Glutamatergic neuron (in vitro differentiated cells): ENCODE measurements around the gene ARHGAP1. TPM values are rescaled to one million over a fixed set of nuclear protein-coding genes. Genes with fewer than 3 reads are reported as not detected.
A peak's percentile ranks its signal among the peaks of the same experiment; 100 is the strongest.
"Not testable (repeated sequence)": the region's sequence is repeated elsewhere in the genome, so short reads cannot be mapped to it uniquely, and the experiment has no call there.

Experiments
- DNase-seq: peaks from one replicate; pipeline ENCODE4 v3.0.0; 2022
- H3K27ac Mint-ChIP-seq: one replicate; pipeline ENCODE4 v1.8.0; 2020; ENCODE audit warnings: mild to moderate bottlenecking, mixed read lengths, inconsistent platforms; ENCODE audit not compliant: unreplicated experiment
- H3K27me3 Mint-ChIP-seq: one replicate; pipeline ENCODE4 v1.8.0; 2020; ENCODE audit warnings: mild to moderate bottlenecking, moderate library complexity, mixed read lengths, inconsistent platforms; ENCODE audit not compliant: unreplicated experiment
- H3K36me3 Mint-ChIP-seq: one replicate; pipeline ENCODE4 v1.8.0; 2020; ENCODE audit warnings: mild to moderate bottlenecking, mixed read lengths, inconsistent platforms; ENCODE audit not compliant: unreplicated experiment
- H3K4me1 Mint-ChIP-seq: one replicate; pipeline ENCODE4 v1.8.0; 2020; ENCODE audit warnings: mild to moderate bottlenecking, low read depth, mixed read lengths, inconsistent platforms; ENCODE audit not compliant: unreplicated experiment
- H3K4me3 Mint-ChIP-seq: one replicate; pipeline ENCODE4 v1.8.0; 2020; ENCODE audit warnings: mild to moderate bottlenecking, mixed read lengths, inconsistent platforms; ENCODE audit not compliant: unreplicated experiment
- H3K9me3 Mint-ChIP-seq: one replicate; pipeline ENCODE4 v1.8.0; 2020; ENCODE audit warnings: mild to moderate bottlenecking, moderate library complexity, mixed read lengths, inconsistent platforms; ENCODE audit not compliant: unreplicated experiment
- total RNA-seq: library from RNA; stranded (reverse); fragmentation: NEBNext Ultra II Directional; extraction: Animal tissue kit (Norgen Biotek cat#: 25700); gene quantifications from one replicate; pipeline ENCODE4 v1.2.1, GENCODE V29; 2021; ENCODE audit not compliant: unreplicated experiment
- TF ChIP-seq, protein P1 (sequence below): fragments of 200-600 bp; sonication (generic); IDR thresholded peaks from one replicate; pipeline ENCODE4 v1.5.0; 2021; ENCODE audit not compliant: partially characterized antibody, unreplicated experiment

Gene ARHGAP1
- total RNA-seq, 1 donor from 2014 or later: 38.4 TPM

DNA sequence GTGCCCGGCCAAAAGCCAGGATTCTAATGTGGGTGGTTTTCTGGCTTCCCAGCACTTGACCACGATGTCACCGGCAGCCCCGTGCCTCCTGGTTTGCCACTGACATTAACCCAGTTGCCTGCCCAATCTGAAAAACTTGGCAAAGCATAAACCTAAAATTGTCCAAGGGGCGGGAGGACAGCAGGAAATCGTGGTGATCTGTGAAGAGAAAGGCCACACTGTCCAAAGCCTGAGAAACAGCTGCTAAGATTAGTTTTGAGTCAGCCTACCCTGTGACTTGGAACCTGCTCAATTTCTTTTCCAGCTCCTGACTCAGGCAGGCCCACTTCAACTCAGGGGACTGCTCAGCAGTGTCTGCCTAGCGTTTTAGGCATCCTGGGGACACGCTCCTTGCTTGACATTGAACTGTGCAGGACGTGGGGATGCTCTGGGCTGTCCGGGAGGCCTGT, 10.4 kb upstream of the ARHGAP1 start:
- Mint-ChIP-seq H3K27ac (no peak overlapping the region), H3K27me3 (no peaks in the 10 kb centered on the region), H3K4me1 (no peaks in the 10 kb centered on the region), H3K9me3 (peaks cover 3% of the 10 kb centered on the region), H3K36me3 (no peaks in the 10 kb centered on the region), H3K4me3 (no peak overlapping the region)
- no peak for DNase-seq
- TF ChIP-seq, protein P1, sequence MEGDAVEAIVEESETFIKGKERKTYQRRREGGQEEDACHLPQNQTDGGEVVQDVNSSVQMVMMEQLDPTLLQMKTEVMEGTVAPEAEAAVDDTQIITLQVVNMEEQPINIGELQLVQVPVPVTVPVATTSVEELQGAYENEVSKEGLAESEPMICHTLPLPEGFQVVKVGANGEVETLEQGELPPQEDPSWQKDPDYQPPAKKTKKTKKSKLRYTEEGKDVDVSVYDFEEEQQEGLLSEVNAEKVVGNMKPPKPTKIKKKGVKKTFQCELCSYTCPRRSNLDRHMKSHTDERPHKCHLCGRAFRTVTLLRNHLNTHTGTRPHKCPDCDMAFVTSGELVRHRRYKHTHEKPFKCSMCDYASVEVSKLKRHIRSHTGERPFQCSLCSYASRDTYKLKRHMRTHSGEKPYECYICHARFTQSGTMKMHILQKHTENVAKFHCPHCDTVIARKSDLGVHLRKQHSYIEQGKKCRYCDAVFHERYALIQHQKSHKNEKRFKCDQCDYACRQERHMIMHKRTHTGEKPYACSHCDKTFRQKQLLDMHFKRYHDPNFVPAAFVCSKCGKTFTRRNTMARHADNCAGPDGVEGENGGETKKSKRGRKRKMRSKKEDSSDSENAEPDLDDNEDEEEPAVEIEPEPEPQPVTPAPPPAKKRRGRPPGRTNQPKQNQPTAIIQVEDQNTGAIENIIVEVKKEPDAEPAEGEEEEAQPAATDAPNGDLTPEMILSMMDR: no peak

DNA sequence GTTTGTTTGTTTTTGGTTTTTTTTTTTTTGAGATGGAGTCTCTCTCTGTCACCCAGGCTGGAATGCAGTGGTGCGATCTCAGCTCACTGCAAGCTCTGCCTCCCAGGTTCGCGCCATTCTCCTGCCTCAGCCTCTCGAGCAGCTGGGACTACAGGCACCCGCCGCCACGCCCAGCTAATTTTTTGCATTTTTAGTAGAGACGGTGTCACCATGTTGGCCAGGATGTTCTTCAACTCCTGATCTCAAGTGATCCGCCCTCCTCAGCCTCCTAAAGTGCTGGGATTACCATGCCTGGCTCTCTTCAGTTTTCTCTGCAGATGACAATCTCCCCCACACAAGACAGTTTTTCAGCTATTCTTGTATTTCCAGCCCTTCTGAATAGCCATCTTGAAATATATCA, 8.9 kb upstream of the ARHGAP1 start:
- H3K27ac Mint-ChIP-seq, H3K27me3 Mint-ChIP-seq, H3K4me1 Mint-ChIP-seq, H3K36me3 Mint-ChIP-seq, H3K9me3 Mint-ChIP-seq, DNase-seq: not testable (repeated sequence)
- peak overlapping the region; percentile 14 for H3K4me3 Mint-ChIP-seq

- Mint-ChIP-seq H3K27ac (no peak overlapping the region), H3K9me3 (peaks cover 6% of the 10 kb centered on the region), H3K4me1 (no peaks in the 10 kb centered on the region), H3K27me3 (no peaks in the 10 kb centered on the region), H3K4me3 (no peak overlapping the region), H3K36me3 (no peaks in the 10 kb centered on the region)
- DNase-seq: no peak
- TF ChIP-seq, protein P1: no peak
These were observed 6.5 kb upstream of the ARHGAP1 start for GRCh38 chr11:46706886-46707285.

DNA sequence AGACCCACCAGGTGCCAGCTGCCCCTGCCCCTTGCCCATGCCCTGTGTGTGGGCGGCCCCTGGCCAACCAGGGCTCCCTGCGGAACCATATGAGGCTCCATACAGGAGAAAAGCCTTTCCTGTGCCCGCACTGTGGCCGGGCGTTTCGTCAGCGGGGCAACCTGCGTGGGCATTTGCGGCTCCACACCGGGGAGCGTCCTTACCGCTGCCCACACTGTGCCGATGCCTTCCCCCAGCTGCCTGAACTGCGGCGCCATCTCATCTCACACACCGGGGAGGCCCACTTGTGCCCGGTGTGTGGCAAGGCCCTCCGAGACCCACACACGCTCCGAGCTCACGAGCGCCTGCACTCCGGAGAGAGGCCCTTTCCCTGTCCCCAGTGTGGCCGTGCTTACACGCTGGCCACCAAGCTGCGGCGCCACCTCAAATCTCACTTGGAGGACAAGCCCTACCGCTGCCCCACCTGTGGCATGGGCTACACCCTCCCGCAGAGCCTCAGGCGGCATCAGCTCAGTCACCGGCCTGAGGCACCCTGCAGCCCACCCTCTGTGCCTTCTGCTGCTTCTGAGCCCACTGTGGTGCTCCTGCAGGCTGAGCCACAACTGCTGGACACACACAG, 4.8 kb upstream of the ARHGAP1 start:
- Mint-ChIP-seq H3K27ac (no peak overlapping the region), H3K4me1 (peaks cover 2% of the 10 kb centered on the region), H3K4me3 (no peak overlapping the region), H3K9me3 (peaks cover 6% of the 10 kb centered on the region), H3K36me3 (no peaks in the 10 kb centered on the region), H3K27me3 (peaks cover 6% of the 10 kb centered on the region)
- no peak for DNase-seq
- TF ChIP-seq, protein P1: no peak

GRCh38 chr11:46701078-46701654, 747 bp upstream of the ARHGAP1 start:
- Mint-ChIP-seq H3K4me3 (peak overlapping the region; percentile 97), H3K36me3 (no peaks in the 10 kb centered on the region), H3K27me3 (peaks cover 10% of the 10 kb centered on the region), H3K4me1 (peaks cover 6% of the 10 kb centered on the region), H3K27ac (peak overlapping the region; percentile 100), H3K9me3 (peaks cover 3% of the 10 kb centered on the region)
- DNase-seq: no peak
- TF ChIP-seq, protein P1: no peak
